NCI-H1048 (cell line): Measurements from ENCODE around the gene SUPV3L1.

ENCODE experiments used
- DNase-seq: peaks from one replicate; lab custom pipeline; 2025; lab: John Stamatoyannopoulos, UW

The SUPV3L1 gene

DNA sequence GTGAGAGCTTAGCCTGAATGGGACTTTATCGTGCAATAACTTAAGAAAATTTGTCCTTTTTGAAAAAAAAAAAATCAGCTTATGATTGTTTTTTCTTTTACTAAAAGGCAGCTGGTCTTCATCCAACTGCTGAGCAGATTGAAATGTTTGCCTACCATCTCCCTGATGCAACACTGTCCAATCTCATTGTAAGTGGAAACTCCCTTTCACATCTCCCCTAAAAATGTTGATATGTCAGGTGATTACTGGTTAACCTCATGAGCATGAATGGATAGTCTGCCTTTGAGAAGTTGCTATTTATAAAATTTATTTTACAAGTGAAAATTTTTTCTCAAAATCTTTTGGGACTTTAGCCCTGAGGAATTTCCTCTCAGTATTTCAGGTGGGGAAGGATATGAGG, 22.3 kb downstream of the SUPV3L1 start:
- DNase-seq: no peak

DNA sequence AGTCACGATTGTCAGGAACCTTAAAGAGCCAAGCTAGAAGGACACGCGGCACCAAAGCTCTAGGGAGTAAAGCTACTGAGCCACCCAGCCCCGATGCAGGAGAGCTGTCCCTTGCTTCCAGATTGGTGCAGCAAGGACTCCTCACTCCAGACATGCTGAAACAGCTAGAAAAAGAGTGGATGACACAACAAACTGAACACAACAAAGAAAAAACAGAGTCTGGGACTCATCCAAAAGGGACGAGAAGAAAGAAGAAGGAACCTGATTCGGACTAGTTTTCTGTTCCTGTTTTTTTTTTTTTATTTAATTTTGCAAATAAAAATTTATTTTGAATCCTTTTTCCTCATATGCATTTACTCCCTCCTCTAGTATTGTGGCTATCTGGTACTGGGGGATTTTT, 28.7 kb downstream of the SUPV3L1 start:
- DNase-seq: no peak

DNA sequence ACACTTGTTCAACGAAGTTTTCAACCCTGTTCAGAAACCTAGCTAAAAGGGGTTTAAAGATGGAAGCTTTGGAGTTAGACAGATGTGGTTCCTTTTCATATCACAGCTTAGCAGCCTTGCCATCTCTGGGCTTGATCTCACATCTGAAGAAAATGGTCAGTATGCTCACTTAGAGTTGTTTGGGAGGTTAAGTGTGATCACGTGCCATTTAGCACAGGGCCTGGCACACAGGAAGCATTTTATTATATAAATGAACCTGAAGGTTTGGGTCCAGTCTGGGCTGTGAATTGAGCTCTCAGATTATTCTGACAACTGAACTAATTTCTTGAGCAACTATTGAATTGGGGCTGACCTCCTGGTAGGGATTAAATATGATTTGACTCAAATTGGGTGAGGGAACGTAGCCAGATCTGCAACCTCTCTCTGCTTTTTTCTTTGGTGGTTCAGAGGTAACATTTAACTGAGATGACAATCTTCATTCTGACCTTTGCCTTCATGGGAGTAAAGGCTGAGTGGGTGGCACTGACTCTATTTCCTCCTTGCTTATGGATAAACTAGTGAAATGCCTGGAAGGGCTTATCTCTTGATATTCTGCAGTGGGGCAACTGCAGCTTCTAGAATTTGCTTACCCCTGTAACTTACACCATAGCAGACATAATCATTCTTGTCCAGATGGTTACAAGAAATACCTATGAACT, 29.9 kb downstream of the SUPV3L1 start:
- no peak for DNase-seq

- no peak for DNase-seq
Observed at GRCh38 chr10:69211104-69211503, 31.1 kb downstream of the SUPV3L1 start.

GRCh38 chr10:69211524-69211923, 31.5 kb downstream of the SUPV3L1 start:
- no peak for DNase-seq

GRCh38 chr10:69213591-69214311, 33.7 kb downstream of the SUPV3L1 start:
- no peak for DNase-seq

- no peak for DNase-seq
Observed at GRCh38 chr10:69214666-69215131, 34.7 kb downstream of the SUPV3L1 start.

DNA sequence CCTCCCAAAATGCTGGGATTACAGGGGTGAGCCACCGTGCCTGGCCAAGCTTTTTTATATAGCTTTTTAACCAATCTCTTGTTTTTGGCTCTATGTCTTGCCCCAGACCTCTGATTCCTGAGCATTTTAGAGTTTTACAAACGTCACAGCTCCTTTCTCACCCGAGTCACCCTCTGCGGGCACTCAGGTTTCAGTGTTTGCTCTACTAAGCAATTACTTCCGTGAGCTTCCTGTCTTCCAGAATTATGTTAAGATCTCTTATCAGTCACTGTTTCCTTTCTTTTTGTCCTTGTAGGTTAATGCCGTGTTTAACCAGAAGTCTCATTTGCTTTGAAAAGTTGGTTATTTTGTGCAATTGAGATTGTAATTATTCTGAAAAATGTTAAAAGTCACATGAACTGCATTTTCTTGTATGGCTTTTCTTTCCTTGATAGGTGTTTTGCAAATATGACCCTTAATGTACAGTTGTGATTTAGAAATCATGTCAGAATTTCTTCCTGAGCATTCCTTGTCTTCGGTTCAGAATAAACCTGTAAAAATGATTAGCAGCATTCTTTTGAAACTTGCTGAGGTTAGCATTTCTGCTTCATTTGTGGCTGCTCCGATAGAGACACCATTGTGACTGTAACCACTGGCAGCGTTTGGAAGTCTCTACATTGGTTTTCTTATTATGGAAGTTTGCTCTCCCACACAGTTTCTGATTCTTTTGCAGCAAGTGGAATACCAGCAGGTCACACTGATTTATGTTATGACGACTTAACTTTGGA, 35.6 kb downstream of the SUPV3L1 start:
- DNase-seq: no peak

GRCh38 chr10:69216577-69217118, 36.6 kb downstream of the SUPV3L1 start:
- DNase-seq: no peak

- DNase-seq: no peak
Observed at GRCh38 chr10:69217119-69217754, 37.2 kb downstream of the SUPV3L1 start.

- DNase-seq: no peak
Observed at GRCh38 chr10:69218831-69219230, 38.8 kb downstream of the SUPV3L1 start.

GRCh38 chr10:69220041-69220451, 40.0 kb downstream of the SUPV3L1 start, which contains the start of gene HKDC1:
Gene HKDC1 (plus strand): TSS chr10:69220332. CDS start chr10:69220436, 104 bp downstream.
- DNase-seq: no peak

DNA sequence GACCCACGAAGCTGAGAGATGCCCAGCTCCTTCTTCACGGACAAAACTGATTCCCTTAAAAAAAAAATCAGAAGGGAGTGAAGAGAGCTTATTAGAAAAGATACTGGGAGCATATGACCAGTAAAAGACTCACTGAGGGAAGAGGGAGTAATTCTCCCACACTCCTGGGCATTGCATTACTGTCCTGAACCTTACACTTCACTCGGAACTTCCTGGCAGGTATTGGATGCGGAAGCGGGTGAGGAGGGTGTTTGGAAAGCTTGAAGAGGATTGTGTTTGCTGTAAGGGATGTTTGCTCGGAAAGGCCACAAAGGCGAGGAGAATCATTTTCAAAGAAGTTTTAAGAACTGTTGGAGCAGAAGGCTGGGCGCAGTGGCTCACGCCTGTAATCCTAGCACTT, 40.5 kb downstream of the SUPV3L1 start:
- DNase-seq: no peak

DNA sequence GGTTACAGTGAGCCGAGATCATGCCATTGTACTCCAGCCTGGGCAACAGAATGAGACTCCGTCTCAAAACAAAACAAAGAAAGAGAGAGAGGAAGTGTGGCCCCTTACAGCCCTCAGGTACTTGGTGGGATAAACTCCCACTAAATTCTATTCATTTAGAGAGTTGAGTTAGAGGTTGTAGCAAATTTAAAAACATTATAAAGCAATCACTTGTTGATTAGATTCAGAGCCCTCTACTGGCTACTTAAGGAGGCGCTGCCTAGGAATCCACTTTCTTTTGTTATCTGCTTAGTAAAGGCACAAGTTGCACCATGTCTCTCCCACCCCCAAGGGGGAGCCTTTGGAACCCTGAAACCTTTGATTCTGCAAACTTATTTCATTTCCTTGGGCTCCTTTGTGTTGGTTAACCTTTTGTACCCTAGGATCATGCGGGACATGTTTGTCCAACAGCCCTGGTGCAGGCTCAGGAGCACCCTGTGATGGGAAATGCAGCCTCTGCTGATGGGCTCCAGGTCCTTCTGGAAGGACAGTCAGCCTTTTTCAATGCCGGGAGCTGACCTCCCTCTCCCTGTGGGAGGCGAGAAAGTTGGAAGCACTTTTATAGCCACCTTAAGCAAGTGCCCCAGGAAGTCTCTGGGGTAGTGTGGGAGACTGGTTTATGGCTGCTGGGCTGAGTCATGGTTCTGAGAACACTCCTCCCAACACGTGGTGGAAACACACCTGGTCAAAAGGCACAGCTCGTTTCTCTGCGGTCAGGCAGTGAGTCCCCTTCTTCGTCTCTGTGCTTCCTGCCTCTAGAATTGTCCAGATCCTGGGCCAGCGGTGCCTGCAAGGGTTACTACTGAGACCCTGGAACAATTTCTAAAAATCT, 42.4 kb downstream of the SUPV3L1 start:
- DNase-seq: no peak

DNA sequence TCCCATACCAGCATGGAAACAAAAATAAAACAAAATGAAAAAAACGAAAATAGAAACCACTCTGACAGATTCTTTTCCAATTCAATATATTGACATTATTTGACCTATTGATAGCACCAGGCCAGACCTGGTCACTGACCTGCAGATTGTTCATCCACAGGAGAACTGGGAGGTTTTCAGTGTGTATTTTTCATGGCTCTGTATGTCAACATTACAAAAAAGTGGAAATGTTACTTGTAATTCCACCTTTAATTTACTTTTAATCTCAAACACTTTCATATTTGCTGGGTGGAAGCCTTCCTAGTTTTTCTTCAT, 43.0 kb downstream of the SUPV3L1 start:
- DNase-seq: no peak

- no peak for DNase-seq
Observed at GRCh38 chr10:69224862-69225657, 45.0 kb downstream of the SUPV3L1 start.

- DNase-seq: no peak
Observed at GRCh38 chr10:69225681-69226080, 45.6 kb downstream of the SUPV3L1 start.

DNA sequence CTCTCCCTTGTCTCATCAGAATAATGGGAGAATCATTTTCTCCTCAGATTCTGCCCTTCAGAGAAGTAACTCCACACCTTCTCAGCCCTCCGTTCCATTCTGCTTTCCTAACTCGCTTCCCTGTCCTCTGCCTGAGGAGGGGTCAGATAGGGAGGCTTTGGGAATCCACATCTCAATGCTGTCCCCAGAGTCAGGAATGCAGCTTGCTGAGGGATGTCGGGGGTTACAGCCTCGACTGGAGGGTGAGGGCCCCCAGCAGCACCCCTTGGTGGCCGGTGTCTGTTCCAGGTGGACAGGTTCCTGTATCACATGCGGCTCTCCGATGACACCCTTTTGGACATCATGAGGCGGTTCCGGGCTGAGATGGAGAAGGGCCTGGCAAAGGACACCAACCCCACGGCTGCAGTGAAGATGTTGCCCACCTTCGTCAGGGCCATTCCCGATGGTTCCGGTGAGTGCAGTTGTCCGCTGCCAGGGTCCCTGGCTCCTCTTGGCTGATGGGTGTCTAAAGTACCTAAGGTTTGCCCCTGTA, 47.0 kb downstream of the SUPV3L1 start:
- no peak for DNase-seq

GRCh38 chr10:69228151-69228550, 48.1 kb downstream of the SUPV3L1 start:
- DNase-seq: no peak

DNA sequence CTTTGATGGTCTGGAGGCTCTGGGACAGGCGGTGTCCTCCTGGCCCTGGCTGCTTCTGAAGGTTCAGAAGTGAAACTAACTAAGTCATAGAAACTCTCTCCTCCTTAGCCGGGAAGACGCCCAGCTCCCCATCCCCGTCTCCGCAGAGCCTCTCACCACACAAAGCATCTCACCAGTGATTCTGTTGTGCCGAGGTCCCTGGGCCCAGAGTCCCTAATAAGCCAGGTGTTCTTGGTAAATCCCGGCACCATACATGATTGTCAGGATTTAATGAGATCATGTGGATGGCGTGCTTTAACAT, 49.5 kb downstream of the SUPV3L1 start:
- DNase-seq: no peak
